AG09309 (cell line): ENCODE measurements around the gene ATXN10.

Experiments used
- DNase-seq: peaks from one replicate; pipeline ENCODE4 v3.0.0-alpha.2; 2010; ENCODE audit warnings: low read depth
- H3K4me3 ChIP-seq: 2 replicates; pipeline ENCODE4 v1.5.1; 2011; ENCODE audit warnings: mild to moderate bottlenecking, low read depth, low read length, moderate library complexity; ENCODE audit not compliant: control insufficient read depth
- TF ChIP-seq, protein P1 (sequence below): IDR thresholded peaks from 2 replicates; pipeline ENCODE4 v1.5.1; 2011; ENCODE audit warnings: mild to moderate bottlenecking, low read depth, low read length, inconsistent platforms; ENCODE audit not compliant: insufficient read depth, control insufficient read depth; ENCODE audit errors: missing control alignments

The ATXN10 gene

DNA sequence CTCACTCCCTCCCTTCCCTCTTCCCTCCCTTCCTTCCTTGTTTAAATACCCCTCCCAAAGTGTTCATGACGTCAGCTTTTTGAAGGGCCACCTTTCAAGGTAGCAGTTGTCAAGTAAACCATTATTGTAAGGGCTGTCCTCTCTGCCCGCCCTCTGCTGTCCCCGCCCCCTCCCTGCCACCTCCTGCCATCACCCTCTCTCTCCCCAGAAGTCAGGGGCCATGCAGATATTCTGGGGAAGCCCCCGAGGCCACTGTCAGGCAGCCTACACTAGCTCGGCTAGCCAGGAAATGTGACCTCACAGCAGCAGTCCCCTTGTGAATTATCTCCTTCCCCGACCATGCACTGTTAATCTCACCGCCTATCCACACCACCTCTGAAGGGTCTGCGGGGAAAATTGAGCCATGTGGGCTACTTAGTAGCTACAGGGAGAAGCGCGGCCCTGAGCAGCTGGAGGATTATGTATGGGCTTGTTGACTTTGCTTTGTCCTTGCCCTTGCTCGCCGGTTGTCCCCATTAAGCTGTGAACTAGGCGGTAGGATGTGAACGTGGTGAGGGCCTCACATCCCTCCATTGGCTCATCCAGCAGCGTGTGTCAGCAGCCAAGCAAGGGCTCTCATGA lies 42.1 kb upstream of the ATXN10 start:
- TF ChIP-seq, protein P1, sequence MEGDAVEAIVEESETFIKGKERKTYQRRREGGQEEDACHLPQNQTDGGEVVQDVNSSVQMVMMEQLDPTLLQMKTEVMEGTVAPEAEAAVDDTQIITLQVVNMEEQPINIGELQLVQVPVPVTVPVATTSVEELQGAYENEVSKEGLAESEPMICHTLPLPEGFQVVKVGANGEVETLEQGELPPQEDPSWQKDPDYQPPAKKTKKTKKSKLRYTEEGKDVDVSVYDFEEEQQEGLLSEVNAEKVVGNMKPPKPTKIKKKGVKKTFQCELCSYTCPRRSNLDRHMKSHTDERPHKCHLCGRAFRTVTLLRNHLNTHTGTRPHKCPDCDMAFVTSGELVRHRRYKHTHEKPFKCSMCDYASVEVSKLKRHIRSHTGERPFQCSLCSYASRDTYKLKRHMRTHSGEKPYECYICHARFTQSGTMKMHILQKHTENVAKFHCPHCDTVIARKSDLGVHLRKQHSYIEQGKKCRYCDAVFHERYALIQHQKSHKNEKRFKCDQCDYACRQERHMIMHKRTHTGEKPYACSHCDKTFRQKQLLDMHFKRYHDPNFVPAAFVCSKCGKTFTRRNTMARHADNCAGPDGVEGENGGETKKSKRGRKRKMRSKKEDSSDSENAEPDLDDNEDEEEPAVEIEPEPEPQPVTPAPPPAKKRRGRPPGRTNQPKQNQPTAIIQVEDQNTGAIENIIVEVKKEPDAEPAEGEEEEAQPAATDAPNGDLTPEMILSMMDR, result no peak
- no peak overlapping the region for H3K4me3 ChIP-seq
- no peak for DNase-seq

DNA sequence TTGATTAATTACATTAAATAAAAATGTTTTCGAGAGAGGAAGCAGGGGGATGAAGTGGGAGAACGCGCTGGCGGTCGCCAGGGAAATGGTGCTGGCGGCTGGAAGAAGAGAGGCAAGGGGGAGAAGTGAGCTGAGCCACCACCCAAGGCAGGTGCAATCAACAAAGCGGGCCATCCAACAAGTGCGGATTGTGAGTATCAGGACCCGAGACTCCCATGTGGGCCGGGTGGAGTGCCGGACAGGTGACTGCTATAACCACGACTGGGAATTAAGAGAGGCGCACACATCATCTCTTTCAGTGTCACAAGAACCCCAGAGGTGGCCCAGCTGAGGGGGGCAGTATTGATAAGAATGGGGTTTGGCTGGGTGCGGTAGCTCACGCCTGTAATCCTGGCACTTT lies 41.2 kb upstream of the ATXN10 start:
- H3K4me3 ChIP-seq, result no peak overlapping the region
- TF ChIP-seq, protein P1, result no peak

DNA sequence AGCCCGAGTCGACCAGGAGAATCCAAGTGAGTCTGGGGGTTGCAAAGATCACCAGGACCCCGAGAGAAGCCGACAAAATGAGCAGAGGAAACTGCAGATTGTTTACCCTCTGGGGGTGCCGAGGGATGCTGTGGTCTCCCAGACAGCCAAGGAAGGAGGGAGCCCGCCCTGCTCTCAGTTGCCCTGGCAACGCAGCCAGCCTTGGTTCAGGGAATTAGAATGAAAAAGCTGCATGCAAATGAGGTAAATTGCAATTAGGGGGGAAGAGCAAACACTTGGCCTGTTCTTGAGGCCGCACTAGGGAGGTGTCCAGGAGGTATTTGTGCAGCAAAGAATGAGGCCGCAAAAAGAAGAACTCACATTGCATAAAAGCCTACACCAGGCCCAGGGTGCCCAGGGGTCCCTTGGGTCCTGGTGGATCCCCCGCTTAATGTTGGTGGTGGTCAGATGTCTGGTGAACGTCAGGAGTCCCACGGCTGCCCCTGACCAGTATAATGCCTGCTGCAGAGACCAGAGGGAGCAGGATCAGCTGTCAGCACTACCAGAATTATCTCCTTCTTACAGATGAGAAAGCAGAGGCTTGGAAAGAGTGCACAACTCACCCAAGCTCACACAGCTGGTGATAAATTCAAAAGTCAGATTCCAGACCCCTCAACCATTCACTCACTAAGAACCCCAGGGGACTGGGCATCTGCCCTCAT lies 40.3 kb upstream of the ATXN10 start:
- no peak for DNase-seq
- H3K4me3 ChIP-seq, result no peak overlapping the region
- TF ChIP-seq, protein P1, result no peak

More for the DNA sequence above, 41.2 kb upstream of the ATXN10 start:
- DNase-seq, result no peak

DNA sequence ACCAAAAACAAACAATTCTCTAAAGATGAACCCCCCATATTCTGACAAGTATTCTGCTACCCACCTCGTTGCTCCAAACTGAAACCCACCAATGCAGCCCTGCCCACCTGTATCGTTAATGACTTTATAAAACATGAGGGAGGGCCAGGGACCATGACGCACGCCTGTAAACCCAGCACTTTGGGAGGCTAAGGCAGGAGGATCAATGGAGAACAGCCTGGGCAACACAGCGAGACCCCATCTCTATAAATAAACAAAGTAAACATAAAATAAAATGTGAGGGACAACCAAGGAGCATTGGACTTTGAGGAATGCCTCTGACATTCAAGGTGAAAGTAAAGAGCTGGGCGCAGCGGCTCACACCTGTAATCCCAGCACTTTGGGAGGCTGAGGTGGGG lies 39.8 kb upstream of the ATXN10 start:
- DNase-seq, result no peak
- H3K4me3 ChIP-seq, result no peak overlapping the region
- TF ChIP-seq, protein P1, result no peak

DNA sequence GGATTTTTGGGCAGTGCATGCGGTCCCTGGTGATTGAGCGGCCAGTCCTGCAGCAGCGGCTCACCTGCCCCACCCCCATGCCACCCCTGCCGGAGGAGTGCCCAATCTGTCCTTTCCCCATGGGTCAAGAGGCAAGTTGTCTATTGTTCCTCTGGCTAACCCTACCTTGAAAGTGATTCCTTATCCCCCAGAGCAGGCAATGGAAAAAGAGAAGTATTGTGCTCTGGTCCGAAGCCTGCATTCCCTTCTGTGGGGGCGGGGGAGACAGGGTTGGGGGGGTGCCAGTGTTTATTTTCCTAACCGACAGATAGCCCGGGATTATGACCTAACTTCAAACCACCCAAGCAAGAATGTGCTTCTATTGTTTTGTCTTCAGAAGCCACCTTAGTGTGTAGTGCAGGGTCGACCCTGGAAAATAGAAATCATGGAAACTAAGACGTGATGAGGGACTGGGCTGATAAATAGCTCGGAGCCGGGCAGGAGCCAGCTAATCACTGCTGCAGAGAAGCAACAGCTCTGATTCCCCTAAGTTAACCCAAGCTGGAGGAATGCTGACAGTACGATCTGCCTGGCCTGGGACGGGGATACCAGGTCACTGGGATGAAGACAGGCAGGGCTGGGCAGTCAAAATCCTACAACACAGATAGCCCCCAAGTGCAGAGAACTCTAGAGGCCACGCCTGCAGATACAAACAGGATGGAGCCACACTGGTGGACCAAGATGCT lies 38.7 kb upstream of the ATXN10 start:
- H3K4me3 ChIP-seq, result no peak overlapping the region
- TF ChIP-seq, protein P1, result no peak
- DNase-seq, result no peak

DNA sequence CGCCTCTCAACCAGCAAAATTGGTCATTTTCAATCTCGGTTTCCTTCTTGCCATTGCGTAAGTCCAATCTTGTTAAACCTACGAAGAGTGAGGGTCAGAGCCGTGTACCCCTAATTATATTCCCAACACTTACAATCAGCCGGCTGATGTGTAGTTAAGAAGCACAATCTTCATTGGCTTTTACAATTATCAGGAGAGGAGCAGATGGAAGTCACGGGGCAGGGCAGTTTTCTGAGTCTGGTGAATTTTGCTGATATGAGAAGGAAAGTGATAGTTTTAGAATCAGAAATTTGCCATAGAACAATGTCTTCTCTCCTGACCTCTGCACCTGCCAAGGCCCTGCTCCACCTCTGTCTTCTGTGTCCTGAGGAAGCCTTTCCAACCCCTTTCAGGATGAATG lies 35.0 kb upstream of the ATXN10 start:
- DNase-seq, result no peak

More for the DNA sequence above, 35.0 kb upstream of the ATXN10 start:
- TF ChIP-seq, protein P1, result no peak
- H3K4me3 ChIP-seq, result no peak overlapping the region
